ENCODE data around the gene IRF2. TPM values are rescaled to one million over a fixed set of nuclear protein-coding genes. Genes with fewer than 3 reads are reported as not detected.

The IRF2 gene
- total RNA-seq, 2 experiments from 2014 or later = 11.4 to 14.9 TPM

- Histone ChIP-seq H3K36me3 (ENCODE audit: insufficient read depth, low read length) (peaks cover 35% of the 10 kb centered on the region), H3K27ac (ENCODE audit: low read depth in 1 of 2, low read length in 2 of 2) (peak overlapping the region in 1 of 2 donors; percentile 31), H3K4me3 (ENCODE audit: low read length) (no peak overlapping the region), H3K27me3 (ENCODE audit: control insufficient read depth in 1 of 2, insufficient read depth in 2 of 2, low read length in 2 of 2) (no peaks in the 10 kb centered on the region), H3K4me1 (ENCODE audit: insufficient read depth, low read length) (peaks cover 44% of the 10 kb centered on the region), H3K9me3 (ENCODE audit: control insufficient read depth in 1 of 2, insufficient read depth in 1 of 2, low read length in 2 of 2) (no peaks in the 10 kb centered on the region)
- H3K27me3 Mint-ChIP-seq = no peaks in the 10 kb centered on the region
- peak overlapping the region; percentile 11 for H3K4me3 Mint-ChIP-seq
- H3K36me3 Mint-ChIP-seq (ENCODE audit: low read depth) = peaks cover 41% of the 10 kb centered on the region
- intact Hi-C loops (cut with DNase I, micrococcal nuclease) = loop anchor here (10.0 kb wide), 1 partner anchor 120 kb away; no protein-coding TSS in a partner anchor
- ATAC-seq (ENCODE audit: poor library complexity) (no peak), DNase-seq (no peak)
- CTCF ChIA-PET = interaction anchor here (1.4 kb wide), 1 partner anchor 121 kb away, joined by 4 read pairs; no protein-coding TSS in a partner anchor
- peaks cover 68% of the 10 kb centered on the region for H3K4me1 Mint-ChIP-seq (ENCODE audit: low read depth)
- no peaks in the 10 kb centered on the region for H3K9me3 Mint-ChIP-seq
- TF ChIP-seq CTCF (IDR thresholded peaks at IDR 0.05) = no peak
- POLR2A ChIA-PET = interaction anchor here (1.1 to 1.2 kb wide), 3 partner anchors 91 to 265 kb away, joined by 3 to 4 read pairs (median 3); partner anchors contain the start of gene PRIMPOL
- H3K27ac Mint-ChIP-seq = peak overlapping the region; percentile 60
Measured at GRCh38 chr4:184384810-184385557, 89.4 kb downstream of the IRF2 start.

DNA sequence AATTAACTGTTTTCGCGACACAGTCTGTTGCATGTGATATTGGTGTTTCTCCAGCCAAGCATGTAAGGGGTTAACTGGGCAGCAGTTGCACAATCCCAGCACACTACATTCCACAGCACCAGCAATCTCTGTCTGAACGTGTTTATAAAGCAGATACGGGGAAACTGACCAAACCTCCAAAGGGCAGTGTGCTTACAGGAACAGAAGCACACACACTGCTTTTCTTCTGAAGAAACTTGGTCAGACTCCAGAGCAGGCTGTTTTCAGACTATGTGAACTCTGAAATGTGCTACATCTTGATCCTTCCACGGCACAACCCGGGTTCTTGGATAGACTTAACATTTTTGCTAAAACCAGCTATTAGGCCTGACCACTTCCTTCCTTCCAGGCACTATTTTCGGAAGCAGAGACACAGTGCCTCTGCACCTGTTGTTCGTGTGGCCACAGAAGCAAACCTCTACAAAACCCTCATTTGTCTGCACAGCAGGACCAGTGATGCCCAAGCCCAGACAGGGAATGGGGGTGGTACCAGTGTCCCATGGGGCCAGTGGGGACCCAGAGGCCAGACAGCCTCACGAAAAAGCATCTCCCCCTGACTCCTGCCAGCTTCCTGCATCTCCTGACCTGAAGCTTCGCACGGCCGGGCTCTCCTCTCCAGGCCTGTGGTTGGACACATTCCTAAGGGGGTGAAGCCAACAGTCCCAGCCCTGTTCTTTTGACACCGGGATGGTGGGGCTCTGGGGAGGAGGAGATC lies 90.1 kb downstream of the IRF2 start:
- Histone ChIP-seq H3K4me1 (ENCODE audit: insufficient read depth, low read length) (peaks cover 44% of the 10 kb centered on the region), H3K36me3 (ENCODE audit: insufficient read depth, low read length) (peaks cover 28% of the 10 kb centered on the region), H3K27me3 (ENCODE audit: control insufficient read depth in 1 of 2, insufficient read depth in 2 of 2, low read length in 2 of 2) (no peaks in the 10 kb centered on the region), H3K27ac (ENCODE audit: low read depth in 1 of 2, low read length in 2 of 2) (peak overlapping the region in 1 of 2 donors; percentile 15), H3K4me3 (ENCODE audit: low read length) (no peak overlapping the region), H3K9me3 (ENCODE audit: control insufficient read depth in 1 of 2, insufficient read depth in 1 of 2, low read length in 2 of 2) (no peaks in the 10 kb centered on the region)
- H3K27me3 Mint-ChIP-seq = no peaks in the 10 kb centered on the region
- peak overlapping the region; percentile 40 for H3K4me3 Mint-ChIP-seq
- POLR2A ChIA-PET = interaction anchor here (1.1 to 1.2 kb wide), 3 partner anchors 91 to 266 kb away, joined by 3 to 4 read pairs (median 3); partner anchors contain the start of gene PRIMPOL
- H3K36me3 Mint-ChIP-seq (ENCODE audit: low read depth) = peaks cover 34% of the 10 kb centered on the region
- ATAC-seq (ENCODE audit: poor library complexity) (peak; percentile 11), DNase-seq (peak in 3 of 14 experiments; percentile 8 to 39 (median 10))
- peak overlapping the region; percentile 60 for H3K27ac Mint-ChIP-seq
- CTCF ChIA-PET = interaction anchor here (1.4 kb wide), 1 partner anchor 120 kb away, joined by 4 read pairs; no protein-coding TSS in a partner anchor
- TF ChIP-seq CTCF (IDR thresholded peaks at IDR 0.05) = no peak
- intact Hi-C loops (cut with DNase I, micrococcal nuclease) = loop anchor here (10.0 kb wide), 1 partner anchor 119 kb away; no protein-coding TSS in a partner anchor
- peaks cover 68% of the 10 kb centered on the region for H3K4me1 Mint-ChIP-seq (ENCODE audit: low read depth)
- no peaks in the 10 kb centered on the region for H3K9me3 Mint-ChIP-seq

GRCh38 chr4:184383497-184384055 lies 90.8 kb downstream of the IRF2 start:
- Histone ChIP-seq H3K4me1 (ENCODE audit: insufficient read depth, low read length) (peaks cover 44% of the 10 kb centered on the region), H3K4me3 (ENCODE audit: low read length) (no peak overlapping the region), H3K27me3 (ENCODE audit: control insufficient read depth in 1 of 2, insufficient read depth in 2 of 2, low read length in 2 of 2) (no peaks in the 10 kb centered on the region), H3K27ac (ENCODE audit: low read depth in 1 of 2, low read length in 2 of 2) (no peak overlapping the region), H3K36me3 (ENCODE audit: insufficient read depth, low read length) (peaks cover 21% of the 10 kb centered on the region), H3K9me3 (ENCODE audit: control insufficient read depth in 1 of 2, insufficient read depth in 1 of 2, low read length in 2 of 2) (no peaks in the 10 kb centered on the region)
- Mint-ChIP-seq H3K4me3 (no peak overlapping the region), H3K27ac (peak overlapping the region; percentile 60), H3K36me3 (ENCODE audit: low read depth) (peaks cover 27% of the 10 kb centered on the region), H3K27me3 (no peaks in the 10 kb centered on the region), H3K9me3 (no peaks in the 10 kb centered on the region), H3K4me1 (ENCODE audit: low read depth) (peaks cover 71% of the 10 kb centered on the region)
- ChIA-PET POLR2A (interaction anchor here (1.1 to 3.5 kb wide), 4 partner anchors 34 to 266 kb away, joined by 3 to 13 read pairs (median 4); partner anchors contain the start of genes IRF2 and PRIMPOL), CTCF (no interaction called here)
- ATAC-seq (ENCODE audit: poor library complexity) (no peak), DNase-seq (peak in 2 of 14 experiments; percentile 53)
- intact Hi-C loops (cut with DNase I, micrococcal nuclease) = loop anchor here (10.0 kb wide), 1 partner anchor 119 kb away; no protein-coding TSS in a partner anchor
- TF ChIP-seq CTCF (IDR thresholded peaks at IDR 0.05) = no peak
